T1000 (cell line): ENCODE data around the gene TDP1.

ENCODE experiments used
- DNase-seq: peaks from one replicate; lab custom pipeline; 2025; ENCODE audit warnings: mixed read lengths; lab: John Stamatoyannopoulos, UW

Gene TDP1

DNA sequence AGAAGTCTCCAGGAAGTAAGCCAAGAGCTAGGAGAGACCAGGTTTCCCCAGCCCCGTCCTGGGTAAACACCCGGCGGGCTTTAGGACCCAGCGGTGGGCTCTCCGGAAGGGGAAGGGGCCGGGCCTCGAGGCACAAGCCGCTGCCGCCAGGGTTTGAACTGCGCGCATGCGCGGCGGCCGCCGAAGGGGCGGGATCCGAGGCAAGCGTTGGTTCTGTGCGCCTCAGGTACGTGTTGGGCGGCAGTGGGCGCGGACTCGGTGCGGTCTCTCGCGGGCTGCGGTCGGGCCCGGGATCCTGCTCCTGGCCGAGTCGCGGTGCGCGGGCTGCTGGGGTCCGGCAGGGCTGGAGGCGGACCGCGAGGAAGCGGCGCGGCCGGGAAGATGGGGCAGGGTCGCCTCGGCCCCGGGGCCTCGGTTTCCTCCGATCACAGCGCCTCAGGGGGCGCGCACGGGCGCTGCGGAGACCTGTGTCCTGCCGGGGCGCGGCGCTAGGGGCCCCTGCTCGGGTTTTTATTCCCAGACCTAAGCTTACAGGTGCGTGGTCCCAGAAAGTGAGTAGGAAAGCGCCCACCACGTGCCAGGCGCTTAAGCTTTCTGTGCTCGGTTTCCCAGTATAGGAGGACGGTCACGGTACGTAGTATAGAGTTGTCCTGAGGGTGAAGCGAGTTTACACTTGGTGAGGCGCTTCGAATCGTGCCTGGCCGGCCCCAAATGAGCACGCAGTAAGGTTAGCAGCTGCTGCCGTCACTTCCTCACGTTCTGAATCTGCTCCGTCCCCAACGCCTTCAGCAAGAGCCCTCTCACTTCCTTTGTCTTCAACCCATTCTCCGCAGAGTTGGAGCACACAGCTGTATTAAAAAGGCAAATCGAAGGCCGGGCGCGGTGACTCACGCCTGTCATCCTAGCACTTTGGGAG is at the start of gene TDP1:
Gene TDP1 (plus strand): TSS at position 183 of the 916 bp plus-strand sequence. CDS start 7,188 bp downstream, outside the sequence.
- peak; percentile 90 for DNase-seq

DNA sequence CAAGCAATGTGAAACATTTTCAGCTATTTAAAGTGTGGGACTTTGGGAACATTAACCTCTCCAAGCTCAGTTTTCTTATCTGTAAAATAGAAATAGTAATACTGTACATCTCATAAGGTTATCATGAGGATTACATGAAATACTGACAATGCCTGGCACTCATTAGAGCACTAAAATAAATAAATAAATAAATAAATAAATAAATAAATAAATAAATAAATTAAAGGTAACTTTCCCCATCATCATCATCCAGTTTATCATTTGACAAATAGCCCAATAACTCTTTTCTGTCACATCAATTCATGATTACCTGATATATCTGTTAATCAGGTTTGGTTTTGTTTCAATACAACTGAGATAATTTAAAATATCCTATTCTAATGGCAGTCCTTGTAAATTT is 49.7 kb upstream of the TDP1 start:
- DNase-seq: no peak

DNA sequence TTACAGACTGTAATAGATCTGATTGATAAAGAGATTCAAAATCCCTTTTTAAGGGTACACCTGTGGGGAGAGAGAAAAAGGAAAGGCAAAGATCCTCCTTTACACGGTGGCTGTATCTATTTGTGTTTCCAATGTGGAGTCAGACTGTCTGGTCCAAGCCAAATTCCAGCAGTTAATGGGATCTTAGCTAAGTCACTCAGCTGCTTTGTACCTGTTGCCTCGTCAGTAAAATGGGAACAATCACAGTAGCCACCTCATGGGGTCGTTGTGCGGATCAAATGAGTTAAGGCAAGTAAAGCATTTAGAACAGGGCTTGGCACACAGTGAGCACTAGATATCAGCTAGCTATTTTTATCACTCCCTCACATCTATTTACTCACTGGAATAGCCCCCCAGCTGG is 48.1 kb upstream of the TDP1 start:
- DNase-seq: no peak

DNA sequence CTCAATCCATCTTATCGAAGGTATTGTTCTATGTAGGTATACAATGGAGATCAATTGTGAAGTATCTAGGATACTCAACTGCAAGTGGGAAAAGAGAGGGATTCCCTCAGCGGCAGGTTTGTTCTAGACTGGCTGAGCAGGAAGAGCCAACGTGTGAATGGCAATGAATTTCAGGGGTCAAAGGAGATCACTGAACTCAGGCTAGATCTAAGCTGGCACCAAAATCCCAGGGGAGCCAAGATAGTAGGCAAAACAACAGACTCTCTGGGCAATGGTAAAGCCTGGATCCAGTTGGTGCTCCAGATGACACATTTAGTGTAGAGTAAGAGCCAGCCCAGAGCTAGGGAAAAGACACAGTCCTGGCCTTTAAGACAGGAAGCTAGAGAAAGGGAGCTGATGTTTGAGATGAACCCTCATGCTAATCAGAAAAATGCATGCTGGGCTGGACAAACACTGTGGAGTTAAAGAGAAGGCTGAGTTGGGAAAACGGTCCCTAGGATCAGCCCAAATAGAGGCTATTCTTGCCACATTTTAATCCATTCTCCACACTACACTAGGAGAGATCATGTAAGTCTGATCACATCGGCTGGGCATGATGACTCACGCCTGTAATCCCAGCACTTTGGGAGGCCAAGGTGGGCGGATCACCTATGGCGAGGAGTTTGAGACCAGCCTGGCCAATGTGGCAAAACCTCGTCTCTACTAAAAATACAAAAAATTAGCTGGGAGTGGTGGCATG is 46.8 kb upstream of the TDP1 start:
- DNase-seq: no peak

DNA sequence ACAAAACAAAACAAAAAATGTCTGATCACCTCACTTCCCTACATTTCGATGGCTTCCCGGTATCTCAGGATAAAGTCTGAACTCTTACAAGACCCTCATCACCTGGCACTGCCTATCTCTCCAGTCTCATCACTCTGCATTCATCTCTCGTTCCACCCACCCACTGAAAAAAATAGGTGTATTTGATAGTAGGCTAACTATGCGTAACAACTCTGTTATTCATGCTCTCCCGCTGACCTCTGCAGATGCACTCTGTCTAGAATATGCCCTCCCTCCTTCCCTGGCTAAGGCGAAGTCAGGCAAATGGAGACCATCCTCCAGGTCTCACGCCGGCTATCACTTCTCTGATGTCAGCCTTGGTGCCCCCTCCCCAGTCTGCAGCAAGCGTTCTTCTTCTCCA is 46.1 kb upstream of the TDP1 start:
- no peak for DNase-seq

DNA sequence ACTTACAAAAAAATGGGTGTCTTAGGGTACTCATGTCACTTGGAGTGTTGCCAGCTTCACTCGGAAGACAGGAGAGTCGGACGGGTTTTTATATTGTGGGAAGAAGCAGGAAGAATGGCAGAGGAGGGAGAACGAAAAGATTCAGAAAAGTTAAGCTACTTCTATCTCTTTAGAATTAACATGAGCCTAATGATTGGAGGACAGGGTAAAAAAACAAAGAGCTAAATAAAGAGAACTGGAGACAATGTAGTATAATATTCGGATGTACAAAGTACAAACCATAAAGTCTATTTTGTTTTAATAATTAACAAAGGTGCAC is 45.1 kb upstream of the TDP1 start:
- DNase-seq: no peak

DNA sequence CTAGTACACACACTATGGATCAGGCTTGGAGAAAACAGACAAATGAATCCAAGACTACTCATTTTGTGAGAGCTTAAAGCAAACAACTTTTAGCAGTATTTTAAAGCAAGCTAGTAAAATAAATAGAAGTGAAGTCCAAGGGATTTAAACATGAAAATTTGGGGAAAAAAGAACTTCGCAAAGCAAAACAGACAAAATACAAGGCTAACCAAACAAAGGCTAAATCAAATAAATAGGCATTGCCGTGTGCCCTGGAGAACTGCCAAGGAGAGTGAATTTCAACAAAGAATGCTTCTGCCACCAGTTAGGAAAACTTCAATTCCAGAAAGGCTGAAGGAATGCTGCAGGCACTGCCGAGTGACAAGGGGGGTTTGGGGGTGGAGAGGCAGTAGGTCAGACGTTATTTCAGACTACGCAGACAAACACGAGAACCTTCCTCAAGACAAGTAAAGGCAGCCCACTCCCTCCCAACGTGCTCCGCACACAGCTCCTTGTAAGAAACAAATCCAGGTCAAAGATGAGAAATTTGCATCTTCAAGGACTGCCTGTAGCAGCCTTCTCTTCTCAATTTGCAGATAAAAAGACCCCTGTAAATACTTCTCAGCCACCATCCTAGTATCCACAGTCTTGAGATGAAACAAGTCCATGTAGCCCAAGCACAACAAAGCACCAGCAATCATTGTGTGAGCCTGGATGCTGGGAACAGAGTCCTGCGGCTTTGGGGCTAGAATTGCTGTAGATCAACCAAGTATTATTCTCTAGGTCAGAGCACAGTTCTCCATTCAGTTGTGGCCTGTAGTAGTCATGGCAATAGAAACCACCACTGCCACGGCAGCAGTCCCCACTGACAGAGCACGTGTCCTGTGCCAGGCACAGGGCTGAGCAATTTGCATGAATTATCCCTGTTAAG is 44.5 kb upstream of the TDP1 start:
- DNase-seq: peak; percentile 12

DNA sequence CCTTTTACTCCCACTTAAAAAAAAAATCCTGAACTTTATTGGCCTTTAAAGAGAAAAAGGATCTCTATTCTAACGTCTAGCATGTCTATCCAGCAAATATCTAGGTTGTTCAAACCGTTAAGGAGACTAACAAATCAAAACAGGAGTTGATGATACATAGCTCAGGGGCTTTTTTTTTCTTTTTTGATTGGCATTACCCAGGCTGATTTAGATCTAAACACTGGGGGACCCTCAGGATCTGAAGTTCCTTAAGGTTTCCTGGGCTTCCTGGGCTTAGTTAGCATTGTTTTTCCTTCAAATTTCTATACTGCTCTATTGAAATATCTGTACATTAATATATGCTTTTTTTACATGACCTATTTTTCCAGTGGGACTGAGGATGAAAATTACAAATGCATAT is 43.5 kb upstream of the TDP1 start:
- no peak for DNase-seq

DNA sequence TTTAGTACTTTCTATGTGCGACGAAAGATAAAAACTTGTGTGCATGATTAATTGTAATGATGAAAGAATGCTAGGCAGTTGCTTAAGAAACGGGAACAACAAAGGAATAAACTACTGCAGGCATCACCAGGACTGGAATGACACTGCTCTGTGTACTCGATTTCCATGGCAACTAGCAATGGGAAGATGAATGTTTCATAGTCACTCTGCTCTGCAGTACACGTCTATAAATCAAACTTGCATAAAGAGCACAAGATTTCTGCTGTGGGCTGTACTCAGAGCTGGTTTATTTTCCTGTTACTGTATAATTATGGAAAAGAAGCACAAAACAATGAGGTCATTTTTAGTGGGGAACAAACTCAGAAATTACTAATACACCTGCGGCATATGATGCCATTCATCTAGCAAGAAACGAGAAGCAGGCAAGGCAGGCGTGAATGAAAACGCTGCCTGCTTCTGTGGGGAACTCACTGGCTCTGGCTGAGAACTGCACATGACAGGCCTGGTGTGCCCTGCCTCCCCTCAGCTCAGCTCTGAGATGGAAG is 43.0 kb upstream of the TDP1 start:
- DNase-seq: peak; percentile 54

DNA sequence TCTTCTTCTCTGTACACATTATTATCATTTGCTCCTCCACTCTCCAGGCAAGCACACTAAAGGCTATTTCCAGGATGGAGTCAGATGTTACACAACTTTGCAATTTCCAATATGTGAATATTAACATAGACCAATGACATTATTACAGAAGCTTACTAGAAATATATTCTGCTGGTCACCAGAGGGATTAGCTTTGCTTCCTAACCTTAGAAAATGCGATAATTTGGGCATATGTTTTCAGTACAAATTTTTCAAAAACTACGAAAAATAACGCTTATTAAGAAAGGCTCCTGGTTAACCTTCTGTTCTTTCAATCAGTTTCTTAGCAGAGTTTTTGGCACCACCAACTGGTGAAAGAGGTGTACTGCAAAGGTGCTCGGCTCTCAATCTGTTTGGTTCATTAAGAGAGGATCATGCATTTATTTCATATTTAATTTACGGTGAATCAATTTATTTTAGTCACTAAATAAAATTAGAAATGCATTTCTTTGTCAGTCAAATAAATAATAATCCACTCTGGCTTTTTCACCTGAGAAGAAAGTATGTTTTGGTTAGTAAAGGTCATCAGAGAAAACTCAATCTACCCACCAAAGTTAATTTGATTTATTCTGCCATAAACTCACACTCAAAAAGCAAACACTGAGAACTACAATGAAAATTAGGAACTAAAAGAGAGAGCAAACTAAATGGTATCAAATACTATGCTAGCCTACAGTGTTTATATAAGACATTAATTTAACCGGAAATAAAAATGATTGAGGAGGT is 40.4 kb upstream of the TDP1 start:
- DNase-seq: peak; percentile 22

DNA sequence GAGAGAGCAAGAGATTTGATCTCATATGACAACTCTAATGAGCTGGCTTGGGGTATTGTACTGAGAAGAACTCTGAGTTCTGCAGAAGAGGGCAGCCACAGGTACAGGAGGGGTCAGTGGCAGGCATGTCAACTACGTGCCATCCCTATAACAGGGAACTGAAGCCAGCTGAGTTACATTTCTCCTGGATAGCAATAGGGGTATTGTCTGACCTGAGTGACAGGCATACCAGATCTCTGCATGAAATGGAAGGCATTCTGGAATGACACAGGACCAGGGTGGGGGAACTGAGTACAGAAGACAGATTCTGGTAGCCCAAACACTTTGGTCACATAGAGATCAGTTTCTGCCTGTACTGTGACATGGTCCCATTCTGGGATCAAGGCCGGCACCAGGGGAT is 37.0 kb upstream of the TDP1 start:
- DNase-seq: no peak

DNA sequence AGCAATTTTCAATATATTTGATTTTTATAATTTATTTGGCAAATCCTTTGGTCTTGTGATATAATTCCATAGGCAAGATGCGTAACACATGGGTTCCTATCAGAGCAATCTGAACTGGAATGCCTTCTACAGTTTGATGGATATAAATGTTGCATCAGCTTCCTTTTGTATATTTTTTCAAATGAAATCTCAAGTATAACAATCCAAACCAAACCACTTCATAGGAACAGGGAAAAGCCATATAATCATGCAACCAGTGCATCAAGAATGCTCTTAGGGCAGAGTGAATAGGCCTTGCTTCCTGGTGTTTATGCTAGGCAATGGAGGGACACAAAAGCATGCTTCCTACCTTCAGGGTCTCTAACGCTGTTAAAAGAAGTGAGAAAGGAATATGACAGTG is 35.7 kb upstream of the TDP1 start:
- DNase-seq: no peak

DNA sequence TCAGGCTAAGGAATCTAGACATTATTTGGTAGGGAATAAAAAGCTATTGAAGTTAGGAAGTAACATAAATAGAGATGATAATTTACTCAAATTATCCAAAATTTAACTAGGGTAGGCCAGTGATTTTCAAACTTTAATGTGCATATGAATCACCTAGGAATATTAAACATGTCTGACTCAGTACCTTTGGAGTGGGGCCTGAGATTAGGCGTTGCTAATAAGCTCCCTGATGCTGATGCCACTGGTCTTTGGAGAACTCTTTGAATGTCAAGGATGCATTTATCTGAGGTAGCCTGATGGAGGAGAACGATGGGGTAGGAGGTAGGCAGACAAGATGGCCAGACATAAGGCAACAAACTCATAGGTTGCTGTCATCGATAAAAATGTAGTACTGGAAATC is 34.4 kb upstream of the TDP1 start:
- no peak for DNase-seq

DNA sequence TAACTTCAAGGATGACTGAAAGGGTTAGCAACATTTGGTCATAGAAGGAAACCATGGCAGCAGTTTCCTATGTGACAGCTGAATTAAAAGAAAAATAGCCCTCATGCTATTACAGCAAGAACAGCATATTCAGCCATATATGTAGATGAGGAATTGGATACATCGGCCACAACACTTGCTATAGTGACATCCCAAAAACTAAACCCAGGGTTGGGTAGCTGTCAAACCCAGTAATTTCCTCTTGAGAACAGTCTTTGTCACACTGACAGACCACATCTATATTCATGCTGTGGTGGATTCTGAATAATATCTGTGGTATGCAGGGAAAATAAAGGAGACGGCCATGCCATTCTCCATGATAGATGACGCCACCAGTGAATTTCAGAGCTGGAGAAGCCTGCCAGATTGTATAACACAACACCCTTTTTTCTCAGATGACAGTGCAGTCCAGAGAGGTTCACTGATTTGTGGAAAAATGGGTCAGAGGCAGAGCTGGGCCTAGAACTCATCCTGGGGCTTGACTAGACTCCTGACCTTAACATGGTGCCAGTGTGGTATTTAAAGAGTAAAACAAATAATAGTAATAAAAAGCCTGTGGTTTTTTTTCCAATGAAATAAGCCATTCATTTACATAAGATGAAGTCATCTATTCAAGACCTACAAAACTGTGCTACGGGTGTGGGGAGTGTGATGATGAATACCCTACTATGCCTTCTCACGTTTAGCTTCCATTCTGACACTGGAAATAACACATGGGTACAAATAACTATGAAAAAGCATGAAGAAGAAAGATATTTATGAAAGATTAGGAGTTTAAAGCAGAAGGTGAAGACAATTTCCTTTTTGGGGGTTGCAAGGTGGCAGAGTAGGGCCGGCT is 33.5 kb upstream of the TDP1 start:
- DNase-seq: peak; percentile 47

DNA sequence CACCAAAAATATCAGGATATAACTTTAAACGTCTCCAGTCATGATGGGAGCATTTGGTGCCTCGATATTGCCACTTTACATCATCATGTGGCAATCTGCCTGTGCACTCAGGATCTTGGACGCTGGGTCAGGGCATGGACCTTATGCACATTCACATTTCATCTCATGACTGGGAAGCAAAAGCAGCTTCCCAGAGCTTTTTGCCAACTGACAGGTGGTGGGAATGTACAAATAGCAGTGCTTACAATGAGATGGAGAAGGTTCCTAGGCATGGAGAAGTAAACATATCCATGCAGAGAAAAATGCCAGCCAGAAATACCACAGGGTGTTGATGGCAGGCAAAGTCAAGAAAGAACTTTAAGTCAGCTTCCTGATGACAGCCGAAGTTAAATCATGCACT is 31.5 kb upstream of the TDP1 start:
- DNase-seq: no peak

DNA sequence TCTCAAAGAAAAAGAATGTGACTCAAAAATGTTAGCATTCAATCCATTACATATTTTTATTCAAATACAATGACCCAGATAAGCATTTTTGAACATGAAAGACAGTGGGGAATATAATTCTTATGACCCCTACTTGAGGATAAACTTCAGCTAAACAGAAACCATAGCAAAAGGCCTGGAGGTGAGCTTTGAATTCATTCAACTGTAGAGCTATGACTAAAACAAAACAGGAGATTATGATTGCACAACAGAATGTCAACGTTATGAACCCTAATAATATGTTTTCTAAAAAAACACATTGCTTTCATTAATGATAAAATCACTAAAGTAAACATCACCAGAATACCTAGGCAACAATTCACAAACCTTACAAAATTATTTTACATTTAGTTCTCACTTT is 29.0 kb upstream of the TDP1 start:
- DNase-seq: no peak

DNA sequence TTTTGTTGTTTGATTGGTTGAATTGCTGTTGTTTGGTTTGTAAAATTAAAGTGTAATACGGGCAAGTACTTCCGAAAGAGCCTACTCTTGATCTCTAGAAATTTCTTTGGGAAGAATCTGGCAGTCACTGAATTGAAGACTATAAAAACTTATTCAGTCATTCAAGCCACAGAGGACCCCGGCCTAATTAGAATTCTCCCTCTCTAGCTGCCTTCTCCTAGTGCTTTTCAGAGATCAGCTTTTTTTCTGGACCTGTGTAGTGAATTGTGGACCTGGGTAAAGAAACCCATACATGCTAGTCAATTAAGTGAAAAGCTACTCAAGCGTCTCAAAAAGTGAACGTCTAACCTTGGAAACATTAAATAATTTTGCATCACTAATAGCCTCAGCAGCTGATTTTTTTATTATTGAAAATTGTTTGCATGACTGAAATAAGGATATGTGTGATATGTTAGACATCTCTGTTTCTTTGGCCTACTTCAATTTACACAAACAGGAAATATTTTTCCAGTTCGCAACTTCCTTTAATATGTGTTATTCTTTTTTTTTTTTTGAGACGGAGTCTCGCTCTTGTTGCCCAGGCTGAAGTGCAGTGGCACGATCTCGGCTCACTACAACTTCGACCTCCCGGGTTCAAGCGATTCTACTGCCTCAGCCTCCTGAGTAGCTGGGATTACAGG is 28.4 kb upstream of the TDP1 start:
- DNase-seq: no peak

DNA sequence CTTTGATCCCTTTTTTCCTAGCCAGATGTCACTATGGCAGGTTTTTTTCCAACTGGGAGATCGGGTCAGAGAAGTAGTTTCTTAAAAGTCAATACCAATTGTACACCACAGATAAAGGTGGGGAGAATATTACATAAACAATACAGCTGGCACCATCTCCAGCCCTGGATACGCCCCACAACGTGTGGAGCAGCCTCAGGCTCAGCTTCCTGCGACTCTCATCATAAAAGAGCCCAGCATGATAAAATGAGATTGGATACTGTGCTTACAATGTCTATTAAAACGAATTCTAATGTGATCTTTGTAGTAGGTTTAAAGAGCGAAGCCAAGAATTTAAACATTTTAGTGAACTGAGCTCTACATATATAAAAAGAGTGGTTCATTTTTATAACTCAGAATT is 22.7 kb upstream of the TDP1 start:
- DNase-seq: no peak

DNA sequence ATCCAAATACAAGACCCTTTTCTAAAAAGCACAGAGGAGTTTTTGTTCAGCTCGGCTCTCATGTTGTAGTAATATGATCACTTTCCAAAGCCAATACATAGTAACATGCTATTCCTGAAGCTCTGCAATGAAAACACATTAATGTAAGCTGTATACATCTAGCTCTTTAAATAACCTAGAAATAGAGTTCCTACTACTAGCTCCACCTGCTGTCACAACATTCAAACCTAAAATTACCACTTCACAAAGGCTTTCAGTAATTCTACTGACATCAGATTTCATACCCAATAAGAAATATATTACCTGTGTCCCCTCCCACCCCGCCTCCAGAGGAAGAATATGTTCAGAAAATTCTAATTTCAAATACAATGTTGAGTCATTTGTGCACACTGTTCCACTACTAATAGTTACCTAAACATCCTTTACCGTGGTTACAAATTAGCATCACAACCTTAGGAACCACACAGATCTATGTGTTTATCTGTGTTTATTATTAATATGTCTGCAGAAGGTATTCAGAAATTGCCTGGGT is 19.0 kb upstream of the TDP1 start:
- no peak for DNase-seq
